Effector memory CD8-positive, alpha-beta T cell (primary cell): Measurements from ENCODE around the gene CTDSPL.
"Not testable (repeated sequence)": the region's sequence is repeated elsewhere in the genome, so short reads cannot be mapped to it uniquely, and the experiment has no call there.

Experiments used
- ATAC-seq: fragments of 150-1000 bp; cut with Tn5 transposase; replicated peaks from 2 replicates; pipeline ENCODE4 v1.10.0; 2021; ENCODE audit warnings: mild to moderate bottlenecking, moderate library complexity
- DNase-seq, 3 experiments: peaks; one replicate each; pipeline ENCODE4 v3.0.0; 2021
- H3K27ac Mint-ChIP-seq, 2 donors: one replicate each; pipeline ENCODE4 v1.8.0; 2022; ENCODE audit warnings: mild to moderate bottlenecking in 2 of 2, mixed read lengths in 2 of 2, moderate library complexity in 2 of 2
- H3K27me3 Mint-ChIP-seq, 2 donors: one replicate each; pipeline ENCODE4 v1.8.0; 2022; ENCODE audit warnings: mixed read lengths in 2 of 2
- H3K36me3 Mint-ChIP-seq: one replicate; pipeline ENCODE4 v1.8.0; 2022; ENCODE audit warnings: mild to moderate bottlenecking, moderate library complexity, mixed read lengths; ENCODE audit not compliant: insufficient read depth
- H3K4me1 Mint-ChIP-seq, 2 donors: one replicate each; pipeline ENCODE4 v1.8.0; 2022; ENCODE audit warnings: low read depth in 2 of 2, mixed read lengths in 2 of 2
- H3K4me3 Mint-ChIP-seq, 2 donors: one replicate each; pipeline ENCODE4 v1.8.0; 2022; ENCODE audit warnings: mild to moderate bottlenecking in 2 of 2, mixed read lengths in 2 of 2, moderate library complexity in 2 of 2
- H3K9me3 Mint-ChIP-seq, 2 donors: one replicate each; pipeline ENCODE4 v1.8.0; 2022; ENCODE audit warnings: mixed read lengths in 2 of 2

The CTDSPL gene

GRCh38 chr3:38022896-38023709 lies 161.4 kb downstream of the CTDSPL start:
- Mint-ChIP-seq H3K27me3 (no peaks in the 10 kb centered on the region), H3K9me3 (no peaks in the 10 kb centered on the region), H3K36me3 (peaks cover 19% of the 10 kb centered on the region), H3K4me1 (peaks cover 39 to 55% of the 10 kb centered on the region in 2 donors), H3K27ac (peak overlapping the region; percentile 94 to 95), H3K4me3 (peak overlapping the region; percentile 91 to 93)
- DNase-seq (no peak), ATAC-seq (no peak)

- DNase-seq (no peak), ATAC-seq (no peak)
- Mint-ChIP-seq H3K4me3 (peak overlapping the region in 1 of 2 donors; percentile 8), H3K27me3 (no peaks in the 10 kb centered on the region), H3K36me3 (peaks cover 4% of the 10 kb centered on the region), H3K27ac (no peak overlapping the region), H3K9me3 (no peaks in the 10 kb centered on the region), H3K4me1 (peaks cover 43 to 56% of the 10 kb centered on the region in 2 donors)
Measured at GRCh38 chr3:38026856-38027255, 165.2 kb downstream of the CTDSPL start.

GRCh38 chr3:38027466-38028465 lies 166.1 kb downstream of the CTDSPL start:
- Mint-ChIP-seq H3K36me3 (peaks cover 4% of the 10 kb centered on the region), H3K27me3 (no peaks in the 10 kb centered on the region), H3K4me1 (peaks cover 42 to 49% of the 10 kb centered on the region in 2 donors), H3K9me3 (no peaks in the 10 kb centered on the region), H3K4me3 (peak overlapping the region; percentile 78 to 80), H3K27ac (peak overlapping the region in 1 of 2 donors; percentile 94)
- no peak for ATAC-seq
- DNase-seq: no peak

- Mint-ChIP-seq H3K4me1 (peaks cover 37 to 38% of the 10 kb centered on the region in 2 donors), H3K27ac (peak overlapping the region in 1 of 2 donors; percentile 94), H3K27me3 (no peaks in the 10 kb centered on the region), H3K36me3 (peaks cover 4% of the 10 kb centered on the region), H3K9me3 (no peaks in the 10 kb centered on the region), H3K4me3 (peak overlapping the region; percentile 78 to 80)
- ATAC-seq (no peak), DNase-seq (no peak)
Measured at GRCh38 chr3:38028621-38029361, 167.1 kb downstream of the CTDSPL start.

DNA sequence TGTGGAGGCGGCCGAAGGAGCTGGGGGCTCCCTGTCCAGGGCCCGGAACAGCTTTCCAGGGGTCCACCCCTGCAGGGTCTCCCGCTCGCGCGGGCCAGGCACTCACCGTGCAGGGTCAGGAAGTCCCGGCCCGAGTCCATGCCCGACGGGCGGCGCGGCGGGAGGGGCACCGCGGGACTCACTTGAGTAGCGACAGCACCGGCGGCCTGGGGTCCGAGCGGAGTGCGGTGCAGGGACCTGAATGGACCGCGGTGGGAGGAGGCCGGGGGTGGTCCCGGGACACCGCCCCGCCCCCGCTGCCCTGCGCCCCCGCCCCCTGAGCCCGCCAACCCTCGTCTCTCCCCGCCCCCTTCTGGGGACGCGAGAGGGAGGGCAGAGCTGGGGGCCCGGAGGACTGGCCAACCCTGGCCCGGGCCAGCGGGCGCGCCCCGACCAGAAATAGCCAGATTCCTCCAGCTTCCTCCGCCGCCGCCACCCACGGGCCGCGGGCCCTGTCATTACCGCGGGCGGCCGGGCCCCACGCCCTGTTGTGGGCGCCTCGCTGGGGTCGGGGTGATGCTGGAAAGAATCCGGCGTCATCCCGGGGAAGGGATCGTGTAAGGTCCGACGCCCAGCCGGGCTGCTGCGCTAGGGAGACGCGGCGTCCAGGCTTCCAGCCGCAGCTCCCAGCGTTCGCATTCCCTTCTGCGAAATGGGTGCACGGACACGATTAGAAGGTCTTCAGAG lies 167.9 kb downstream of the CTDSPL start, which contains the start of gene PLCD1:
PLCD1 (minus strand) TSS at position 243 of the 726 bp plus-strand sequence; CDS start at position 140, 103 bp downstream.
- peak within 1 kb of the TSS; percentile 78 to 80 for H3K4me3 Mint-ChIP-seq
- DNase-seq (peak; percentile 26 to 39 (median 36)), ATAC-seq (no peak)
- no peaks in the 10 kb centered on the region for H3K27me3 Mint-ChIP-seq
- peaks cover 4% of the 10 kb centered on the region for H3K36me3 Mint-ChIP-seq
- peak within 1 kb of the TSS; percentile 28 to 94 for H3K27ac Mint-ChIP-seq
- no peaks in the 10 kb centered on the region for H3K9me3 Mint-ChIP-seq
- peaks cover 34 to 36% of the 10 kb centered on the region in 2 donors for H3K4me1 Mint-ChIP-seq

DNA sequence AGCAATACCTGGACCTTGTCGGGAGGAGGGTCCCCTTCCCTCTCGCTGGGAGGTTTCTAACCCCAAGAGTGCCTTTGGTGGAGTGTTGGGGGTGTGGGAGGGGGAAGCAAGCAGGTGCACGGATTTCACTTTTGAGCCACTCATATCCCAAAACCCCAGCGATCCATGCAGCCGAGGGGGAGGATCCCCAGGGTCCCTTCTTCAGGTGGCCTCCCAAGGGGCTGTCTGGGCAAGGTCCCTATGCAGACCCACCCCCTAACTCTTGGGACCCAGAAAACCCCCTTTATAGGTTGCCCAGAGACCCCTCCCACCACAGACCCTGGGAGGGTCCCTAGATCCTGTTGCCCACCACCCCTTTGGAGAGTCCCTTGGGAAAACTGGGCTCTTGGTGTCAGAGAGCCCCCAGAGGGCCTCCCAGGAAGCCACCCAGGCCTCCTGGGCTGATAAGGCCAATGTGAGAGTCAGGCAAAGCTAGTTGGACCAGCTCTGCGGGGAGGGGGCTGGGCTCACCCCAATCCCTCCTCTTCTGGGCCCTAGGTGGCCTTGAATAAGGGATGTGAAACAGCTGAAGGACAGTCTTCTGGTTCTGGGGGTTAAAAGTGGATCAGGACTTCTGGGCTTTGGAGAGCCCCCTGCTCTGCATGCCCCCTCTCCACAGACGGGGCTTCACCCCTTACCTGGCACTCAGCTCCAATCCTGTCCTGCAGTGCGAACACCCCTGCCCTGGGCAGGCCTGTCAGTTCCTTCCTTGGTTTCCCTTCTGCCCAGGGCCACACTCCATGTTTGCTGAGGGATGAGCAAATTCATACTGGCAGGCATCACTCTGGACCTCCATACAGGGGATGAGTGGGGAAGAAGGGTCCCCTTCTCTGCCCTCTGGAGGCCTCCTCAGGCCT lies 168.7 kb downstream of the CTDSPL start:
- DNase-seq (no peak), ATAC-seq (no peak)
- Mint-ChIP-seq H3K36me3 (peaks cover 4% of the 10 kb centered on the region), H3K27me3 (no peaks in the 10 kb centered on the region), H3K9me3 (no peaks in the 10 kb centered on the region), H3K4me3 (peak overlapping the region; percentile 78 to 80), H3K27ac (peak overlapping the region; percentile 73 to 94), H3K4me1 (peaks cover 28 to 36% of the 10 kb centered on the region in 2 donors)

DNA sequence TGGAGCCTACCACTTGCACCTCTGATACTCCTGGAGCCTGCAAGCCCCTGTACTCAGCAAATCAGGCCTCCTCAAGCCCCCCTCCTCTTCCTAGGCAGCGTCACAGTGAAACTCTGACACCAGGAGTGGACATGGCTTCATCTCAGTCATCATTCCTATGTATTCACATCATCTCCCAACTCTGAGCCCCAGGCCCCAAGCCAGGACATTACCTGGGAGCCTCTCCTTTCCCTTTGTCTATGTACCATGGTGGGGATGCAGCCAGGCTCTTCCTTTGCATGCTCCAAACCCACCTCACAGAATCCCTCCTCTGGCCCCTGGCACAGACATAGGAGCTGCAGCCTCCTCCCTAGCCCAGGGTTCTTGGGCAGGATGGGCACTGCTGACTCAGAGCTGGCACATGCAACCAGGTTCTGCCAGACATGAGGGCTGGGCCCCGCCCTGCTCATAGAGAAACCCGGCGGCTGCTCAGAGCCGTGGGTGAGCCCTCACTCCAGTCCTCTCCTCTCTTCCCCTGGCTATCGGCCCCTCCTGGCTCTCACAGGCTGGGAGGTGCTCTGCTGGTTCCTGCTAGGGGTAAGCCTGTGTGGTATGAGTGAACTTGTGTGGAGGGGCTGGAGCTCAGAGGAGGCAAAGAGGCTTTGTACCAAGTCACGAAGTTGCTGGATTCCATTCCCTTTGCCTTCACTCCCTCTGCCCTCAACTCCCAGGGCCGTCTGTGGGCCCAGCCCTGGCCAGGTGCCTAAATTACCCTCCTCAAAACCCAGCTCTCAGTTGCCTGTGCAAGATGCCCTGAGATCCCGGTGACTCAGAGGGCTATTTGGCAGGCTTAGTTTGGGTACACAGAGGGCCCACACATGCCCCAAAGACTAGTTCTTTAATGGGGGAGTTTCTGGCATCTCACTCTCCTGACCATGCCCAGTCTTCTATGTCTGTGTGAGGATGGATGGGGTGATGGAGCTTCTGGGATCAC lies 169.6 kb downstream of the CTDSPL start:
- Mint-ChIP-seq H3K27me3 (no peaks in the 10 kb centered on the region), H3K4me1 (peaks cover 23 to 32% of the 10 kb centered on the region in 2 donors), H3K4me3 (peak overlapping the region; percentile 78 to 80), H3K36me3 (peaks cover 4% of the 10 kb centered on the region), H3K9me3 (no peaks in the 10 kb centered on the region), H3K27ac (peak overlapping the region; percentile 56 to 94)
- DNase-seq (peak; percentile 19 to 34 (median 33)), ATAC-seq (peak; percentile 83)

DNA sequence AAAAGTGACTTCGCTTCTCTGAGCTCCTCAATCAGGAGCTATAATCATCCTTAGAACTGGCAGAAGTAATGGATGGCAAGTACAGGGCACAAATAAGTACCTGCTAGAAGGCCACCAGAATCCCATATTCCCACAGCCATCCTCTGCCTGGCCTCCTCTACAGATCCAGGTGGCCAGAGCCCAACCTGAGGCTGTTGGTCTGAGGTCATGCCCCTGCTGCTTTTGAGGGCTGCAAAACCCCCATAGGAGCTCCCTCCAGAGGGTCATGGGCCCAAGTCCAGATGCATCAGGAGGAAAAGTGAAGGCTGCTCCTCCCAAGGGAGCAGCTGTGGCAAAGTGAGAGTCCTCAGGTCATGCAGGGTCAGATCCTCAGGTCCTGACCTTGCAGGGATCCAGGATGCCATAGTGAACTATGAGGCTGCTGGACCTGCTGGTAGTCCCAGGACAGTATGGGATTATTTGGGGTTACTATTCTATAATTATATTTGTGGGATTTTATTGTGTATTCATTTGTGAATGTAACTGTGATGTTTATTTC lies 170.7 kb downstream of the CTDSPL start:
- DNase-seq: no peak
- no peak overlapping the region for H3K4me3 Mint-ChIP-seq
- no peaks in the 10 kb centered on the region for H3K9me3 Mint-ChIP-seq
- ATAC-seq: no peak
- H3K36me3 Mint-ChIP-seq: peaks cover 4% of the 10 kb centered on the region
- no peaks in the 10 kb centered on the region for H3K27me3 Mint-ChIP-seq
- H3K4me1 Mint-ChIP-seq: peaks cover 31 to 37% of the 10 kb centered on the region in 2 donors
- H3K27ac Mint-ChIP-seq: no peak overlapping the region

- H3K27ac Mint-ChIP-seq, H3K4me3 Mint-ChIP-seq, ATAC-seq, H3K9me3 Mint-ChIP-seq, H3K27me3 Mint-ChIP-seq, H3K36me3 Mint-ChIP-seq, DNase-seq: not testable (repeated sequence)
- H3K4me1 Mint-ChIP-seq: peaks cover 35 to 37% of the 10 kb centered on the region in 2 donors
Measured at GRCh38 chr3:38033586-38033985, 171.9 kb downstream of the CTDSPL start.
